Measurements from ENCODE around the gene STKLD1.
A peak's percentile ranks its signal among the peaks of the same experiment; 100 is the strongest.

The STKLD1 gene

DNA sequence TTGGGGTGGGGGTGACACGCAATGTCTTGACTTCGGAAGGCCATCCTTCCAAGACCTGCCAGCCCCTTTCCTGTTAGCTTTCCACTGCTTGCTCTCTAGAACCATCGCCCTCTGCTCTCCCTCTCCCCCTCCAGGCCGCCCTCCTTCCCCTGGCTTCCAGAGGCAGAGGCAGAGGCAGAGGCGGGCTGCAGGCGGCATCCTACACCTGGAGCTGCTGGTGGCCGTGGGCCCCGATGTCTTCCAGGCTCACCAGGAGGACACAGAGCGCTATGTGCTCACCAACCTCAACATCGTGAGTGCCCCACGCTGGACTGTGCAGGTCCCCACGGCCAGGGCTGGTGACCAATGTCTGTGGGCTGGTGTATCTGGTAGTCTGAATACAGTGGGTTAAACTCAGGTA lies 48.0 kb downstream of the STKLD1 start:
- no peak for DNase-seq (ENCODE audit: low read depth)
- TF ChIP-seq, protein P1, sequence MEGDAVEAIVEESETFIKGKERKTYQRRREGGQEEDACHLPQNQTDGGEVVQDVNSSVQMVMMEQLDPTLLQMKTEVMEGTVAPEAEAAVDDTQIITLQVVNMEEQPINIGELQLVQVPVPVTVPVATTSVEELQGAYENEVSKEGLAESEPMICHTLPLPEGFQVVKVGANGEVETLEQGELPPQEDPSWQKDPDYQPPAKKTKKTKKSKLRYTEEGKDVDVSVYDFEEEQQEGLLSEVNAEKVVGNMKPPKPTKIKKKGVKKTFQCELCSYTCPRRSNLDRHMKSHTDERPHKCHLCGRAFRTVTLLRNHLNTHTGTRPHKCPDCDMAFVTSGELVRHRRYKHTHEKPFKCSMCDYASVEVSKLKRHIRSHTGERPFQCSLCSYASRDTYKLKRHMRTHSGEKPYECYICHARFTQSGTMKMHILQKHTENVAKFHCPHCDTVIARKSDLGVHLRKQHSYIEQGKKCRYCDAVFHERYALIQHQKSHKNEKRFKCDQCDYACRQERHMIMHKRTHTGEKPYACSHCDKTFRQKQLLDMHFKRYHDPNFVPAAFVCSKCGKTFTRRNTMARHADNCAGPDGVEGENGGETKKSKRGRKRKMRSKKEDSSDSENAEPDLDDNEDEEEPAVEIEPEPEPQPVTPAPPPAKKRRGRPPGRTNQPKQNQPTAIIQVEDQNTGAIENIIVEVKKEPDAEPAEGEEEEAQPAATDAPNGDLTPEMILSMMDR (IDR thresholded peaks at IDR 0.05; ENCODE audit: insufficient read depth, low read depth, low read length, missing control alignments): no peak
- H3K4me3 ChIP-seq (ENCODE audit: low read depth, low read length): no peak overlapping the region

DNA sequence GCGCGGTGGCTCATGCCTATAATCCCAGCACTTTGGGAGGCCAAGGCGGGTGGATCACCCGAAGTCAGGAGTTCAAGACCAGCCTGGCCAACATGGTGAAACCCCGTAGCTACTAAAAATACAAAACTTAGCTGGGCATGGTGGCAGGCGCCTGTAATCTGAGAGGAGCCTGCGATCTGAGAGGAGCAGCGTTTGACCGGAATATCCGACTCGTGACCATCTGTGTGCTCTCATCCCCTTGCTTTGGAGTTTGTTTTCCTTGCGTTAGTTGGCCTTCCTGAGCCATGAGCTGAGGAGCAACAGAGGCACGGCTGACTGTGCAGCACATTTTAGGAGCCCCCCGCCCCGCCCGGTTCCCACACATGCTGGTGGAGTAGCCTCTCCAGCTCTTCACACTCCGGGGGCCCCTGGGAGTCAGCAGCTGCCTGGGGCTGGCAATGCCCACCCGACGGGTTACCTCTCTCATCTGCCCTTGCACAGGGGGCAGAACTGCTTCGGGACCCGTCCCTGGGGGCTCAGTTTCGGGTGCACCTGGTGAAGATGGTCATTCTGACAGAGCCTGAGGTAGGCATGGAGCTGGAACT lies 49.0 kb downstream of the STKLD1 start:
- H3K4me3 ChIP-seq (ENCODE audit: low read depth, low read length): no peak overlapping the region
- TF ChIP-seq, protein P1 (IDR thresholded peaks at IDR 0.05; ENCODE audit: insufficient read depth, low read depth, low read length, missing control alignments): no peak
- no peak for DNase-seq (ENCODE audit: low read depth)

DNA sequence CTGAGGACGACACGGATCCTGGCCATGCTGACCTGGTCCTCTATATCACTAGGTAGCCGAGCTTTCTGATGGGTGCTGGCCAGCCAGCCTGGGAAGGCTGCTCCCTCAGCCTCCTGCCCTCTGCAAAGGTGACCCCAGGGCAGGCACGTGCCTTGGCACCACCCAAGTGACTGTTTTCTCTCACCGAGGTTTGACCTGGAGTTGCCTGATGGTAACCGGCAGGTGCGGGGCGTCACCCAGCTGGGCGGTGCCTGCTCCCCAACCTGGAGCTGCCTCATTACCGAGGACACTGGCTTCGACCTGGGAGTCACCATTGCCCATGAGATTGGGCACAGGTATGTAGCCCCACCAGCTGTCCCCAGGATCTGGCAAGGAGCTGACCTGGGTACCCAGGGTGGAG lies 49.8 kb downstream of the STKLD1 start:
- TF ChIP-seq, protein P1 (IDR thresholded peaks at IDR 0.05; ENCODE audit: insufficient read depth, low read depth, low read length, missing control alignments): no peak
- H3K4me3 ChIP-seq (ENCODE audit: low read depth, low read length): no peak overlapping the region
- DNase-seq (ENCODE audit: low read depth): no peak

DNA sequence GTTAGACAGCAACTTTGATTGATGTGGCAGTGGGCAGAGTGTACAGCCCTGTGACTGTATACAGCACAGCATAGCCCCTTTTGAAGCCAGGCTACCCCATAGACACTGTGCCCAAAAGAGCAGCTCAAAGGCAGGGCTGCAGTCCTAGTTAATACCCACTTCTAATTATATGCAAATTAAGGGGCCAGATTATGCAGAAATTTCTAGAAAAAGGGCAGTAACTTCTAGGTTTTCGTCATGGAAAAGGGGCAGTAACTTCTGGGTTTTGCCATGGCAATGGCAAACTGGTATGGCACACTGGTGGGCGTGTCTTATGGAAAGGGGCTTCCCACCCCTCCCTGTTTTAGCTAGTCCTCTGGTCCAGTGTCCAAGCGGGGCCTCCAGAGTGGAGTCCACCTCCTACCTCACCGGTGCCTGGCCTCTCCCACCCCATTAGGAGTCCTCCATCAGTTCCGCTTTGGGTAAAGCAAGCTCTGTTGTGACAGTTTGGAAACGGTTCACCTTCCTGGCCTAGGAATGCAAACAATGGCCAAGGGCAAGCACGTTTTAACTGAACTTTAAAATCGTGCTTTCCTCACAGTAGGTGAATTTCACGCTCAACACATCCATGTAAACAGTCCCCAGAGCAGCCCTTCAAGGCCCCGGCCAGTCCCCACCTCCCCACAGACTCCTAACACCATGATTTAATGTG lies 51.6 kb downstream of the STKLD1 start:
- DNase-seq (ENCODE audit: low read depth): no peak
- TF ChIP-seq, protein P1 (IDR thresholded peaks at IDR 0.05; ENCODE audit: insufficient read depth, low read depth, low read length, missing control alignments): no peak
- H3K4me3 ChIP-seq (ENCODE audit: low read depth, low read length): no peak overlapping the region

DNA sequence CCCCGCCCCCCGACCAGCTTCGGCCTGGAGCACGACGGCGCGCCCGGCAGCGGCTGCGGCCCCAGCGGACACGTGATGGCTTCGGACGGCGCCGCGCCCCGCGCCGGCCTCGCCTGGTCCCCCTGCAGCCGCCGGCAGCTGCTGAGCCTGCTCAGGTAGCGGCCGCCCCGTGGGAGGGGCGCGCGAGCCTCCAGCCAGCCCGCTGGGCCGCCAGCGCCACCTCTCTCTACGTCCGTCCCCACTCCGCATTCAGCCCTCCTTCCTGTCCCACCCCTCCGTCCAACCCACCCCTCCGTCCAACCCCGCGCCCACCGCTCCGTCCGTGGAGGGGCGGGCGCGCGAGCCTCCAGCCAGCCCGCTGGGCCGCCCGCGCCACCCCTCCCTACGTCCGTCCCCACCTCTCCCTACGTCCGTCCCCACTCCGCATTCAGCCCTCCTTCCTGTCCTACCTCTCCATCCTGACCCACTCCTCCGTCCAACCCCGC lies 52.5 kb downstream of the STKLD1 start:
- H3K4me3 ChIP-seq (ENCODE audit: low read depth, low read length): no peak overlapping the region
- DNase-seq (ENCODE audit: low read depth): peak; percentile 31
- TF ChIP-seq, protein P1 (IDR thresholded peaks at IDR 0.05; ENCODE audit: insufficient read depth, low read depth, low read length, missing control alignments): no peak

DNA sequence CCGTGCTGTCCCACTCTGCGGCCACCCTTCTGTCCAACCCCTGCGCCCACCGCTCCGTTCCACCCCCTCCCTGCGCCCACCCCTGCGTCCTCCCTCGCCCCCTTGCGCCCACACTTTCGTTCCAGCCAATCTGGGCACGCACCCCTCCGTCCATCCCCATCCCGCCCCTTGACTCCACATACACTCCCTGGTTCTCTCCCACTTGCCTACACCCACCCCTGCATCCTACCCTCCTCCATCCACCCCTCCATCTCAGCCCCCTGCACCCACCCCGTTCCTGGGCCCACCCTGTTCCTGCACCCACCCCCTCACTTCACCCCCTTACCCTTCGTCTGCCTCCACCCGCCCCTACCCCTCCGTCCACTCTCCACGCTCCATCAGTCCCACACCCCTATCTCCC lies 53.0 kb downstream of the STKLD1 start:
- H3K4me3 ChIP-seq (ENCODE audit: low read depth, low read length): no peak overlapping the region
- no peak for DNase-seq (ENCODE audit: low read depth)

More for the DNA sequence above, 53.0 kb downstream of the STKLD1 start:
- TF ChIP-seq, protein P1 (IDR thresholded peaks at IDR 0.05; ENCODE audit: insufficient read depth, low read depth, low read length, missing control alignments): no peak
